Dermis microvascular lymphatic vessel endothelial cell (primary cell): Measurements from ENCODE around the gene APBA2. TPM values are rescaled to one million over a fixed set of nuclear protein-coding genes. Genes with fewer than 3 reads are reported as not detected.
"Not testable (repeated sequence)": the region's sequence is repeated elsewhere in the genome, so short reads cannot be mapped to it uniquely, and the experiment has no call there.

Experiments used
- DNase-seq, 2 donors: peaks; one replicate each; pipeline versions ENCODE4 v3.0.0 to v3.0.0-alpha.2; 2010; ENCODE audit warnings: low read depth in 2 of 2
- total RNA-seq: library from RNA; depleted of rRNA; stranded (reverse); fragments of >200 nt; gene quantifications from 2 replicates; pipeline ENCODE4 v1.2.1, GENCODE V29; 2014

The APBA2 gene
- total RNA-seq, 1 donor from 2014 or later, result 22.7 TPM

DNA sequence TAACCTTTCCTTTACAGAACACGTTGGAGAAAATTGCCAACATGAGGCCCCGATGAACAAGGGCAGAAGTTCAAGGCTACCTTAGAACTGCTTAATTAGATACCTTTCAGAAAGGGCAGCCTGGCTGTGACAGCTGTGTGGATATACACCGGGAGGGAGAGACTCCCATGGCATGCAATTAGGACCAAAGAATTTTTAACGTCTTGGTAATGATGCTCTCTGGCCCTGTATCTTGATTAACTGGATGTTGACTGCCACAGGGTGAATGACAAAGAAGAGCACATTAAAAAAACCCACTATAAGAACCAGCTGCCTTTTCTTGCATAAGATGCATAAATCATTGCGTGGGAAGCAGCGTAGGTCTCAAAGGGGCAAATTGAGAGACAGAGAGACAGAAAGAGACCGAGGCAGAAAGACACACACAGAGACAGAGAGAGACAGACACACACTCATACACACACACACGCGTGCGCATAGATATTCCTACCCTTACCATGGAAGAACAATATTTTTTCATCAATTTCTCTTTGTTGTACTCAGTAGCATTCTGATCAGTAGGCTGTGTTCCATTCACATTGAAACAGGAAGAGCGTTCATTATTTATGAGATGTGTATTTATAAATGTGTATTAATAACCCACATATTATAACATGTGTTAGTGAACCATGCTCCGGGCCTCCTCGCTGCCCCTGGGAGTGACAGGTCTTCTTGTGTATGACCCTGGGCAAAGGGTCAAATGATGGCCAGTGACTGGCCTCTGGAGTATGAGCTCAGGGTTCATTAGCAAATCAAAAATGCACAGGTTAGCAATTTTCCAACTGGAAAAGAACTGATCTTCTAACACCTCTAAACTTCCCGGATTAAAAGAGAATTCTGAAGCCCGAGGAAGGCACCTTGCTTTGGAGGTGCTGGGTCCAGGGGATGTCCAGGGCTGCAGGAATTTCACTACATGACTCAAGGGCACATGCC, 265.0 kb downstream of the APBA2 start:
- no peak for DNase-seq

- no peak for DNase-seq
These were observed 265.7 kb downstream of the APBA2 start for GRCh38 chr15:29151484-29151857.

- no peak for DNase-seq
These were observed 270.7 kb downstream of the APBA2 start for GRCh38 chr15:29156521-29156920.

GRCh38 chr15:29159771-29160455, 274.1 kb downstream of the APBA2 start:
- DNase-seq, result no peak

DNA sequence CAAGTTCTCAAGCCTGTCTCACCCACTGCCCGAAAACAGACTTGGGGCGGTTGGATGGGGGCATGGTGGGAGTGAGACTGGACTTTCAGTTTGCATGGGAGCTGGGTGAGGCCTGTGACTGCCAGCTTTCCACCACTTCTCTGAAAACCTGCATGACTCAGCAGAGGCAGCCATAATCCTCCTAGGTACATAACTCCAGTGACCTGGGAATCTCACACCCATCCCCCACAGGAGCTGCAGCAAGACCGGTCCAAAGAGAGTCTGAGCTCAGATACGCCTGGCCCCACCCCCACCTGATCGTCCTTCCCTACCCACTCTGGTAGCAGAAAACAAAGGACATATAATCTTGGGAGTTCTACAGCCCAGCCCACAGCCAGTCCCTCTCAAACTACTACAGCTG, 276.6 kb downstream of the APBA2 start:
- no peak for DNase-seq

- DNase-seq, result not testable (repeated sequence)
These were observed 281.3 kb downstream of the APBA2 start for GRCh38 chr15:29167122-29167521.

Other genes starting within 250 kb of the APBA2 start
- gene GOLGA8M, start 173.6 kb upstream of the APBA2 start, total RNA-seq, result 0.26 and 3.0 TPM in 2 replicates
- not detected in 2 replicates for gene GOLGA6L7, start 37.3 kb upstream of the APBA2 start, total RNA-seq